Fibroblast of skin of right biceps (primary cell): ENCODE measurements around the gene SLC43A1.
"Not testable (repeated sequence)": the region's sequence is repeated elsewhere in the genome, so short reads cannot be mapped to it uniquely, and the experiment has no call there.

ENCODE experiments used
- DNase-seq: peaks from one replicate; pipeline ENCODE4 v3.0.0-alpha.2; 2013

The SLC43A1 gene

GRCh38 chr11:57515332-57516060, at the start of gene SLC43A1:
SLC43A1 (minus strand) TSS chr11:57515702; CDS start chr11:57514111, 1,591 bp downstream.
- peak; percentile 56 for DNase-seq

GRCh38 chr11:57562596-57562995, 47.1 kb upstream of the SLC43A1 start:
- no peak for DNase-seq

- DNase-seq = no peak
These were observed 44.6 kb upstream of the SLC43A1 start for GRCh38 chr11:57560146-57560545.

- no peak for DNase-seq
These were observed 40.5 kb upstream of the SLC43A1 start for GRCh38 chr11:57556041-57556440.

GRCh38 chr11:57555393-57555792, 39.9 kb upstream of the SLC43A1 start:
- no peak for DNase-seq

GRCh38 chr11:57552479-57552878, 37.0 kb upstream of the SLC43A1 start:
- DNase-seq = no peak

- DNase-seq = no peak
These were observed 36.4 kb upstream of the SLC43A1 start for GRCh38 chr11:57551941-57552340.

GRCh38 chr11:57549983-57550382, 34.5 kb upstream of the SLC43A1 start:
- no peak for DNase-seq

- DNase-seq = no peak
These were observed 32.4 kb upstream of the SLC43A1 start for GRCh38 chr11:57547854-57548377.

- peak; percentile 36 for DNase-seq
These were observed 31.5 kb upstream of the SLC43A1 start for GRCh38 chr11:57546869-57547475.

GRCh38 chr11:57546451-57546850, 30.9 kb upstream of the SLC43A1 start:
- DNase-seq = no peak

GRCh38 chr11:57545883-57546282, 30.4 kb upstream of the SLC43A1 start:
- DNase-seq = no peak

- DNase-seq = no peak
These were observed 29.1 kb upstream of the SLC43A1 start for GRCh38 chr11:57544566-57544965.

- no peak for DNase-seq
These were observed 28.1 kb upstream of the SLC43A1 start for GRCh38 chr11:57543593-57543992.

- no peak for DNase-seq
These were observed 27.1 kb upstream of the SLC43A1 start for GRCh38 chr11:57542582-57542981.

- no peak for DNase-seq
These were observed 25.7 kb upstream of the SLC43A1 start for GRCh38 chr11:57541169-57541568.

- no peak for DNase-seq
These were observed 23.8 kb upstream of the SLC43A1 start for GRCh38 chr11:57539342-57539741.

GRCh38 chr11:57536947-57537619, 21.6 kb upstream of the SLC43A1 start, which contains the start of gene SMTNL1:
SMTNL1 (plus strand) TSS chr11:57537595; CDS start chr11:57542643, 5,048 bp downstream.
- no peak for DNase-seq

GRCh38 chr11:57534449-57534848, 18.9 kb upstream of the SLC43A1 start:
- DNase-seq = not testable (repeated sequence)

- peak; percentile 98 for DNase-seq
These were observed 15.3 kb upstream of the SLC43A1 start, which contains the start of gene TIMM10 for GRCh38 chr11:57530596-57531507. TIMM10 (minus strand) TSS chr11:57530754; CDS start chr11:57530189, 565 bp downstream.

- no peak for DNase-seq
These were observed 14.7 kb upstream of the SLC43A1 start for GRCh38 chr11:57530215-57530595.

- DNase-seq = no peak
These were observed 13.5 kb upstream of the SLC43A1 start for GRCh38 chr11:57529012-57529411.
